Calu3 (cell line): ENCODE results near the gene CBY1. TPM values are rescaled to one million over a fixed set of nuclear protein-coding genes. Genes with fewer than 3 reads are reported as not detected.

Experiments
- BruUV-seq: library from RNA; stranded (reverse); fragments of 400-500 nt; replicated peaks from 2 replicates; lab custom pipeline; 2021; lab: Mats Ljungman, UMichigan
- CTCF ChIA-PET: fragments of 300-600 bp; sonication (Branson Sonifier 250); formaldehyde crosslinking; loops from one replicate; lab custom pipeline; 2022; ENCODE audit warnings: antibody characterized with exemption; lab: Charles Lee
- DNase-seq: peaks from one replicate; pipeline ENCODE4 v3.0.0; 2022
- H3K27ac Mint-ChIP-seq: one replicate; pipeline ENCODE4 v1.8.0; 2022; ENCODE audit warnings: mixed read lengths; ENCODE audit not compliant: unreplicated experiment
- H3K27me3 Mint-ChIP-seq: one replicate; pipeline ENCODE4 v1.8.0; 2022; ENCODE audit warnings: mixed read lengths; ENCODE audit not compliant: unreplicated experiment
- H3K36me3 Mint-ChIP-seq: one replicate; pipeline ENCODE4 v1.8.0; 2022; ENCODE audit warnings: mild to moderate bottlenecking, moderate library complexity, mixed read lengths; ENCODE audit not compliant: insufficient read depth, unreplicated experiment
- H3K4me1 Mint-ChIP-seq: one replicate; pipeline ENCODE4 v1.8.0; 2022; ENCODE audit warnings: mild to moderate bottlenecking, low read depth, mixed read lengths; ENCODE audit not compliant: unreplicated experiment
- H3K4me3 Mint-ChIP-seq: one replicate; pipeline ENCODE4 v1.8.0; 2022; ENCODE audit warnings: mild to moderate bottlenecking, low read depth, moderate library complexity, mixed read lengths; ENCODE audit not compliant: unreplicated experiment
- H3K9me3 Mint-ChIP-seq: one replicate; pipeline ENCODE4 v1.8.0; 2022; ENCODE audit warnings: low read depth, mixed read lengths; ENCODE audit not compliant: unreplicated experiment
- CTCF ChIP-seq: fragments of 200-600 bp; IDR thresholded peaks from one replicate; pipeline ENCODE4 v1.8.0; 2022; ENCODE audit warnings: antibody characterized with exemption; ENCODE audit not compliant: unreplicated experiment
- intact Hi-C: fragments of 100-400 bp; cut with micrococcal nuclease; formaldehyde crosslinking; loops from one replicate; pipeline ENCODE4 v1.10.0; 2022; ENCODE audit not compliant: unreplicated experiment
- total RNA-seq: library from RNA; stranded (reverse); gene quantifications from 2 replicates; pipeline ENCODE4 v1.2.3, GENCODE V29; 2022

CBY1 gene
- total RNA-seq, 1 experiment from 2014 or later = 40.9 TPM

DNA sequence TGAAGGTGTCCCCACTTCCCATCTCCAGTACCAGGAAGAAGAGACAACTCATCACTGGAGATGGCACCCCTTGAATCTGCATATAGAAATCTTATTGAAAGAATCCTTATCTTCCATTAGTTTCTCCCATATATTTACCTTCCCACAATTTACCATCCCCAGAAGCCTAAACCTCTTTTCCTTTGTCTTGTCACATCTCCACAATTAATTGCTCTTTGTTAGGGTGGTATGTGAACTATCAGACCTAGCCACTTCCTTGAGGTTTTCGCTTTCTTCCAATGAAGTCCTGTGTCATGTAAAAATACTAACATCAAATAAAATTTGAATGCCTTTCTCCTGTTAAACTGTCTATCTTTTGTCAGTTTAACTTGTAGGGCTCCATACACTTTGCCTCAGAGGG, 38.2 kb upstream of the CBY1 start:
- Mint-ChIP-seq H3K36me3 (peaks cover 32% of the 10 kb centered on the region), H3K4me3 (no peak overlapping the region), H3K9me3 (peaks cover 4% of the 10 kb centered on the region), H3K27ac (no peak overlapping the region), H3K4me1 (peaks cover under 1% of the 10 kb centered on the region), H3K27me3 (no peaks in the 10 kb centered on the region)
- TF ChIP-seq CTCF = no peak
- CTCF ChIA-PET = no interaction called here
- no TSS peak for BruUV-seq
- intact Hi-C loops = no loop called here
- no peak for DNase-seq

- Mint-ChIP-seq H3K4me3 (no peak overlapping the region), H3K4me1 (peaks cover 5% of the 10 kb centered on the region), H3K36me3 (peaks cover 32% of the 10 kb centered on the region), H3K9me3 (peaks cover 4% of the 10 kb centered on the region), H3K27me3 (no peaks in the 10 kb centered on the region), H3K27ac (no peak overlapping the region)
- TF ChIP-seq CTCF = no peak
- CTCF ChIA-PET = no interaction called here
- no TSS peak for BruUV-seq
- intact Hi-C loops = no loop called here
- no peak for DNase-seq
Observed at GRCh38 chr22:38618682-38619081, 37.8 kb upstream of the CBY1 start.

- Mint-ChIP-seq H3K36me3 (peaks cover 19% of the 10 kb centered on the region), H3K27me3 (no peaks in the 10 kb centered on the region), H3K9me3 (peaks cover 2% of the 10 kb centered on the region), H3K27ac (no peak overlapping the region), H3K4me1 (peaks cover 9% of the 10 kb centered on the region), H3K4me3 (no peak overlapping the region)
- no peak for TF ChIP-seq CTCF
- no peak for DNase-seq
- BruUV-seq = no TSS peak
- CTCF ChIA-PET = no interaction called here
- intact Hi-C loops = no loop called here
Observed at GRCh38 chr22:38623351-38623750, 33.1 kb upstream of the CBY1 start.

GRCh38 chr22:38628444-38628843, 28.0 kb upstream of the CBY1 start:
- H3K27me3 Mint-ChIP-seq = no peaks in the 10 kb centered on the region
- DNase-seq = no peak

More at GRCh38 chr22:38628444-38628843, 28.0 kb upstream of the CBY1 start:
- no peaks in the 10 kb centered on the region for H3K36me3 Mint-ChIP-seq
- no peak overlapping the region for H3K27ac Mint-ChIP-seq
- CTCF ChIA-PET = no interaction called here
- no peak overlapping the region for H3K4me3 Mint-ChIP-seq
- TF ChIP-seq CTCF = no peak
- peaks cover 7% of the 10 kb centered on the region for H3K4me1 Mint-ChIP-seq
- H3K9me3 Mint-ChIP-seq = no peaks in the 10 kb centered on the region
- no TSS peak for BruUV-seq
- intact Hi-C loops = no loop called here
